Measurements from ENCODE around the gene BRSK2. TPM values are rescaled to one million over a fixed set of nuclear protein-coding genes. Genes with fewer than 3 reads are reported as not detected.

The BRSK2 gene
- polyA plus RNA-seq, 1 of the 3 experiments (the other 2 are of a cell fraction) = 0.64 TPM

DNA sequence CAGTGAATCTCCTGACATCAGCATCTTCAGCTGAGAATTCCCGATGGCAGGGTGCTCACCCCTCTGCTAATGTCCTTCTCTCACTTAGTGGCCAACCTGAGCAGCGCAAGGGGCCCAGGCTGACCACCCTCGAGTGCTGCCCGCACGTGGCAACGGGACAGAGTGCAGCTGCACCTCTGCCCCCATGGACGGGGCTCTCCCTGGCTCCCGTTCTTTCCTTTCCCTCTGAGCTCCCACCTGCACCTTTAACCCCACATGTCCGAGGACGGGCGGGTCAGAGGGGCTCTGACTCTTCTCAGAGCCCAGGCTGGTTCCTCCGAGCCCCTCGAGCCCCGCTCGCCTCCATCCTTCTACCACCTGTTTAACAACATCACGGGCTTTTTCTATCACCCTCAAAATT, 77.0 kb downstream of the BRSK2 start:
- ChIA-PET POLR2A (no interaction called here), CTCF (interaction anchor here (1.6 to 2.4 kb wide), 2 partner anchors 11 to 49 kb away, joined by 4 to 11 read pairs; no protein-coding TSS in a partner anchor)
- Histone ChIP-seq H3K79me2 (ENCODE audit: insufficient read depth) (no peaks in the 10 kb centered on the region), H3K9me3 (no peaks in the 10 kb centered on the region), H3K36me3 (replicated peaks in 1 of 2; ENCODE audit: control insufficient read depth in 1 of 2, insufficient read depth in 2 of 2, low read length in 1 of 2) (peaks cover 0 to 15% of the 10 kb centered on the region in 2 experiments), H3K27me3 (ENCODE audit: insufficient read depth) (no peaks in the 10 kb centered on the region), H3F3A (replicated peaks; ENCODE audit: insufficient read depth) (no peaks in the 10 kb centered on the region), H4K20me1 (ENCODE audit: insufficient read depth) (no peaks in the 10 kb centered on the region), H2AFZ (ENCODE audit: low read depth) (no peak overlapping the region), H3K27ac (ENCODE audit: low read depth in 2 of 2, low read length in 1 of 2) (no peak overlapping the region), H3K4me2 (no peak overlapping the region), H3K4me1 (ENCODE audit: control insufficient read depth in 1 of 2, insufficient read depth in 2 of 2, low read depth in 1 of 2, low read length in 1 of 2) (no peaks in the 10 kb centered on the region; a peak in 1 of 4 replicates), H3K9ac (no peak overlapping the region), H3K4me3 (ENCODE audit: low read depth in 2 of 2, low read length in 1 of 2) (no peak overlapping the region), H3K9me2 (no peaks in the 10 kb centered on the region)
- WGBS (ENCODE audit: low lambda C conversion rate) = 91% methylated on average over 13 of the region's 16 CpGs
- no peak for TF ChIP-seq MAX (IDR thresholded peaks at IDR 0.05; ENCODE audit: low read depth)
- no peak for DNase-seq

DNA sequence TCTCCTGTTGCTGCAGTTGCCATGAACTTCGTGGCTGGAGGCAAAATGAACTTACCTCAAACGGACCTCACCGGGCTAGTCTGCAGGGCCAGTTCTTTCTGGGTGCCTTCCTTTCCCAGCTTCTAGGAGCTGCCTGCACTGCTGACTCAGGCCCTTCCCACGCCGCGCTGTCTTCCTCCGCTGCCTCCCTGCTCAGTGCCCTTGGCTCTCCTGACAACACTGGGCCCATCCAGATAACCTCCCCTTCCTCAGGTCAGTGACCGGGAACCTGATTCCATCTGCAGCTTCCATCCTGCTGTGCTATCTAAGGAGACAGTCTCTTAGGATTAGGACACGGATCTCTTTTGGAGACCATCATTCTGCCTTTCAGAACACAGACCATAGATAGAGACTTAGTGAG, 77.5 kb downstream of the BRSK2 start:
- Histone ChIP-seq H3K4me2 (no peak overlapping the region), H3K4me3 (ENCODE audit: low read depth in 2 of 2, low read length in 1 of 2) (no peak overlapping the region), H3F3A (replicated peaks; ENCODE audit: insufficient read depth) (no peaks in the 10 kb centered on the region), H3K27me3 (ENCODE audit: insufficient read depth) (no peaks in the 10 kb centered on the region), H3K9me2 (no peaks in the 10 kb centered on the region), H3K9me3 (no peaks in the 10 kb centered on the region), H2AFZ (ENCODE audit: low read depth) (no peak overlapping the region), H3K79me2 (ENCODE audit: insufficient read depth) (no peaks in the 10 kb centered on the region), H3K9ac (no peak overlapping the region), H3K27ac (ENCODE audit: low read depth in 2 of 2, low read length in 1 of 2) (no peak overlapping the region; a peak in 1 of 4 replicates), H3K36me3 (replicated peaks in 1 of 2; ENCODE audit: control insufficient read depth in 1 of 2, insufficient read depth in 2 of 2, low read length in 1 of 2) (peaks cover 0 to 15% of the 10 kb centered on the region in 2 experiments), H3K4me1 (ENCODE audit: control insufficient read depth in 1 of 2, insufficient read depth in 2 of 2, low read depth in 1 of 2, low read length in 1 of 2) (no peaks in the 10 kb centered on the region; a peak in 1 of 4 replicates), H4K20me1 (ENCODE audit: insufficient read depth) (no peaks in the 10 kb centered on the region)
- no peak for TF ChIP-seq JUND (IDR thresholded peaks at IDR 0.05)
- TF ChIP-seq FOXM1 (IDR thresholded peaks at IDR 0.05; ENCODE audit: low read depth) = no peak
- 83% methylated on average over 9 of the region's 9 CpGs for WGBS (ENCODE audit: low lambda C conversion rate)
- POLR2A ChIA-PET = no interaction called here
- no peak for DNase-seq
- CTCF ChIA-PET = interaction anchor here (1.6 to 2.4 kb wide), 2 partner anchors 11 to 48 kb away, joined by 4 to 11 read pairs; no protein-coding TSS in a partner anchor

DNA sequence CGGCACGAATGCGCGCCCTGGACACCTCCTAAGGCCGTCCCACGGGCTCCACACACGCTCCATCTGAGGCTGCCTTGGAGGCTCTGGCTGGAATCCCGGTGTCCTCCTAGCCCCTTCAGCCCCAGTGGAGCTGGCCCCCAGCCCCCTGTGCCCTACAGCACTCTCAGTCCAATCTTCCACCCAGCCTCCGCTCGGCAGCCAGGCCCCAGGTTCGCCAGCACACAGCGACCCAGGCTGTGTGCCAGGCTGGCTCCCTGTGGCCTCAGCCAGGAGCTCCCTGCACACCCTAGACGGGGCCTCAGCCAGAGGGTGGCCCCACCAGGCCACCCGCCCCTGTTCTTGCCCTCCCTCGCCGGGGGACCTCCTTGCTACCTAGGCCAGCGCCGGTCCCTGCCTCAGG, 78.3 kb downstream of the BRSK2 start:
- Histone ChIP-seq H3K36me3 (replicated peaks in 1 of 2; ENCODE audit: control insufficient read depth in 1 of 2, insufficient read depth in 2 of 2, low read length in 1 of 2) (peaks cover 0 to 15% of the 10 kb centered on the region in 2 experiments), H3K4me2 (no peak overlapping the region), H3K4me1 (ENCODE audit: control insufficient read depth in 1 of 2, insufficient read depth in 2 of 2, low read depth in 1 of 2, low read length in 1 of 2) (no peaks in the 10 kb centered on the region; a peak in 1 of 4 replicates), H2AFZ (ENCODE audit: low read depth) (no peak overlapping the region), H3K79me2 (ENCODE audit: insufficient read depth) (no peaks in the 10 kb centered on the region), H3K27ac (ENCODE audit: low read depth in 2 of 2, low read length in 1 of 2) (no peak overlapping the region; a peak in 1 of 4 replicates), H3K9me2 (no peaks in the 10 kb centered on the region), H4K20me1 (ENCODE audit: insufficient read depth) (no peaks in the 10 kb centered on the region), H3K4me3 (ENCODE audit: low read depth in 2 of 2, low read length in 1 of 2) (no peak overlapping the region), H3F3A (replicated peaks; ENCODE audit: insufficient read depth) (no peaks in the 10 kb centered on the region), H3K9me3 (no peaks in the 10 kb centered on the region), H3K9ac (no peak overlapping the region), H3K27me3 (ENCODE audit: insufficient read depth) (no peaks in the 10 kb centered on the region)
- TF ChIP-seq NFIC (IDR thresholded peaks at IDR 0.05; ENCODE audit: borderline replicate concordance) (no peak), RAD21 (IDR thresholded peaks at IDR 0.05; ENCODE audit: low read length) (no peak), EZH2phosphoT487 (IDR thresholded peaks at IDR 0.05; ENCODE audit: borderline replicate concordance, low read depth) (no peak), RXRA (IDR thresholded peaks at IDR 0.05; ENCODE audit: borderline replicate concordance, low read depth) (no peak)
- ChIA-PET CTCF (interaction anchor here (1.3 to 2.4 kb wide), 2 partner anchors 10 to 48 kb away, joined by 5 to 11 read pairs; no protein-coding TSS in a partner anchor), POLR2A (no interaction called here)
- 94% methylated on average over 10 of the region's 18 CpGs for WGBS (ENCODE audit: low lambda C conversion rate)
- no peak for DNase-seq
